HCT116 (cell line): Measurements from ENCODE around the gene UNKL. TPM values are rescaled to one million over a fixed set of nuclear protein-coding genes. Genes with fewer than 3 reads are reported as not detected.

Source experiments
- ATAC-seq: fragments of 200-7000 bp; cut with Tn5 transposase; 2 replicates; pipeline ENCODE4 v1.9.1; 2020; ENCODE audit warnings: mild to moderate bottlenecking, moderate library complexity
- BruUV-seq: library from RNA; stranded (reverse); fragments of 400-500 nt; replicated peaks from 2 replicates; lab custom pipeline; 2021; lab: Mats Ljungman, UMichigan
- CTCF ChIA-PET: fragments of 300-600 bp; sonication (Branson Sonifier 250); formaldehyde crosslinking; loops from one replicate; lab custom pipeline; 2021; ENCODE audit warnings: antibody characterized with exemption; lab: Charles Lee
- POLR2A ChIA-PET: fragments of 300-600, 350-600 bp; sonication (Branson Sonifier 250); formaldehyde crosslinking; loops from one replicate; lab custom pipeline; 2021; ENCODE audit warnings: antibody characterized with exemption; lab: Charles Lee
- RAD21 ChIA-PET, 2 experiments: fragments of 300-600 bp; sonication (Branson Sonifier 250); formaldehyde crosslinking; loops; one replicate each; lab custom pipeline; 2023; ENCODE audit warnings: low total read pairs in 2 of 2; ENCODE audit not compliant: uncharacterized antibody in 2 of 2, unreplicated experiment in 2 of 2, low non-redundant PET in 1 of 2; lab: Charles Lee
- DNase-seq: peaks from one replicate; pipeline ENCODE4 v3.0.0-alpha.2; 2010; ENCODE audit warnings: low read depth, low spot score
- H2AFZ ChIP-seq: fragments of 200-600 bp; shearing (Covaris generic), sonication (generic); 2 replicates; pipeline ENCODE4 v1.6.1; 2017; ENCODE audit warnings: low read depth, mixed run types, mixed read lengths, antibody characterized with exemption, low read length; ENCODE audit not compliant: poor library complexity, severe bottlenecking
- H3K27ac ChIP-seq: 2 replicates; pipeline ENCODE4 v1.5.1; 2012; ENCODE audit warnings: low read depth, low read length
- H3K27me3 ChIP-seq: fragments of 200-600 bp; sonication (generic); 2 replicates; pipeline ENCODE4 v1.6.1; 2016; ENCODE audit warnings: mixed run types, low read length, mixed read lengths; ENCODE audit not compliant: insufficient read depth
- H3K36me3 ChIP-seq, 2 experiments: fragments of 200-500 bp in 1 of 2; fragments of 200-600 bp in 1 of 2; sonication (Bioruptor generic) in 1 of 2; sonication (generic) in 1 of 2; 2 replicates each; pipeline versions ENCODE4 v1.5.1 to v1.6.1; 2014 to 2016; ENCODE audit warnings: low read length in 2 of 2, inconsistent platforms in 1 of 2, mixed read lengths in 1 of 2, mixed run types in 1 of 2; ENCODE audit not compliant: insufficient read depth in 2 of 2, control insufficient read depth in 1 of 2
- H3K4me1 ChIP-seq, 2 experiments: fragments of 200-600 bp in 1 of 2; sonication (generic) in 1 of 2; 2 replicates each; pipeline versions ENCODE4 v1.5.1 to v1.6.1; 2012 to 2017; ENCODE audit warnings: low read length in 2 of 2, inconsistent platforms in 1 of 2, mild to moderate bottlenecking in 1 of 2, mixed read lengths in 1 of 2, mixed run types in 1 of 2, moderate library complexity in 1 of 2; ENCODE audit not compliant: insufficient read depth in 2 of 2, control insufficient read depth in 1 of 2
- H3K4me2 ChIP-seq: fragments of 200-600 bp; sonication (generic); 2 replicates; pipeline ENCODE4 v1.6.1; 2017; ENCODE audit warnings: mixed run types, low read length, mixed read lengths
- H3K4me3 ChIP-seq, 2 experiments: fragments of 200-600 bp in 1 of 2; sonication (generic) in 1 of 2; replicated peaks in 1 of 2; 2 replicates each; pipeline ENCODE4 v1.5.1; 2011 to 2016; ENCODE audit warnings: low read length in 2 of 2, control low read depth in 1 of 2, low read depth in 1 of 2, mild to moderate bottlenecking in 1 of 2, mixed read lengths in 1 of 2, mixed run types in 1 of 2
- H3K79me2 ChIP-seq: fragments of 200-600 bp; sonication (generic); 2 replicates; pipeline ENCODE4 v1.6.1; 2017; ENCODE audit warnings: mild to moderate bottlenecking, mixed run types, low read length, moderate library complexity, mixed read lengths; ENCODE audit not compliant: insufficient read depth
- H3K9ac ChIP-seq: fragments of 200-600 bp; sonication (generic); 2 replicates; pipeline ENCODE4 v1.6.1; 2016; ENCODE audit warnings: low read length, mixed read lengths
- H3K9me2 ChIP-seq: fragments of 200-600 bp; sonication (generic), shearing (Covaris generic); 2 replicates; pipeline ENCODE4 v1.6.1; 2017; ENCODE audit warnings: mixed run types, mild to moderate bottlenecking, moderate library complexity; ENCODE audit not compliant: insufficient read depth
- H3K9me3 ChIP-seq, 2 experiments: fragments of 200-500 bp in 1 of 2; fragments of 200-600 bp in 1 of 2; sonication (Bioruptor generic) in 1 of 2; sonication (generic) in 1 of 2; 2 replicates each; pipeline ENCODE4 v1.6.1; 2014 to 2017; ENCODE audit warnings: low read length in 2 of 2, mixed read lengths in 2 of 2, inconsistent platforms in 1 of 2, low read depth in 1 of 2, mild to moderate bottlenecking in 1 of 2, mixed run types in 1 of 2, moderate library complexity in 1 of 2; ENCODE audit not compliant: control insufficient read depth in 1 of 2, insufficient read depth in 1 of 2
- H4K20me1 ChIP-seq: fragments of 200-600 bp; sonication (generic), shearing (Covaris generic); 2 replicates; pipeline ENCODE4 v1.6.1; 2017; ENCODE audit warnings: mixed run types, mild to moderate bottlenecking, moderate library complexity; ENCODE audit not compliant: insufficient read depth
- CBX3 ChIP-seq: IDR thresholded peaks from 2 replicates; pipeline ENCODE4 v1.6.1; 2012; ENCODE audit warnings: low read depth
- CEBPB ChIP-seq: IDR thresholded peaks from 2 replicates; pipeline ENCODE4 v1.6.1; 2012; ENCODE audit warnings: low read depth
- EGR1 ChIP-seq: IDR thresholded peaks from 2 replicates; pipeline ENCODE4 v1.6.1; 2012; ENCODE audit warnings: low read depth
- EZH2 ChIP-seq: fragments of 200-600 bp; sonication (generic); IDR thresholded peaks from 2 replicates; pipeline ENCODE4 v1.6.1; 2017; ENCODE audit warnings: antibody characterized with exemption, mixed run types
- EZH2phosphoT487 ChIP-seq: fragments of 200-600 bp; IDR thresholded peaks from 2 replicates; pipeline ENCODE4 v1.6.1; 2018; ENCODE audit warnings: antibody characterized with exemption, borderline replicate concordance
- FOSL1 ChIP-seq: IDR thresholded peaks from 2 replicates; pipeline ENCODE4 v1.6.1; 2012; ENCODE audit warnings: low read depth
- JUND ChIP-seq: IDR thresholded peaks from 2 replicates; pipeline ENCODE4 v1.6.1; 2012
- POLR2A ChIP-seq: IDR thresholded peaks from 2 replicates; pipeline ENCODE4 v1.7.0; 2011; ENCODE audit warnings: borderline replicate concordance; ENCODE audit not compliant: insufficient read depth, insufficient read length; ENCODE audit errors: extremely low read depth
- POLR2AphosphoS5 ChIP-seq: IDR thresholded peaks from 2 replicates; pipeline ENCODE4 v1.6.1; 2011; ENCODE audit warnings: mild to moderate bottlenecking, low read depth, low read length, moderate library complexity
- RAD21 ChIP-seq: IDR thresholded peaks from 2 replicates; pipeline ENCODE4 v1.6.1; 2012; ENCODE audit warnings: low read depth, mild to moderate bottlenecking
- SIN3A ChIP-seq: IDR thresholded peaks from 2 replicates; pipeline ENCODE4 v1.6.1; 2012; ENCODE audit warnings: low read depth
- SP1 ChIP-seq: IDR thresholded peaks from 2 replicates; pipeline ENCODE4 v1.6.1; 2012; ENCODE audit warnings: low read depth
- TCF7L2 ChIP-seq: IDR thresholded peaks from 2 replicates; pipeline ENCODE4 v1.7.0; 2011; ENCODE audit warnings: borderline replicate concordance, inconsistent platforms; ENCODE audit not compliant: insufficient read depth, insufficient read length; ENCODE audit errors: extremely low read depth
- YY1 ChIP-seq: IDR thresholded peaks from 2 replicates; pipeline ENCODE4 v1.6.1; 2011; ENCODE audit warnings: low read length, low read depth, moderate library complexity, mild to moderate bottlenecking; ENCODE audit not compliant: insufficient replicate concordance; ENCODE audit errors: extremely low read depth
- ZFX ChIP-seq: fragments of 450-650 bp; IDR thresholded peaks from 2 replicates; pipeline ENCODE4 v1.6.1; 2017
- intact Hi-C: fragments of 100-400 bp; cut with micrococcal nuclease; formaldehyde crosslinking; loops from 2 replicates; pipeline ENCODE4 v1.10.0; 2022
- total RNA-seq: library from RNA; stranded (reverse); gene quantifications from one replicate; pipeline ENCODE4 v1.2.1, GENCODE V29; 2021; ENCODE audit not compliant: unreplicated experiment
- TF ChIP-seq, protein P1 (sequence below): IDR thresholded peaks from 2 replicates; pipeline ENCODE4 v1.6.1; 2012; ENCODE audit warnings: low read depth
- TF ChIP-seq, protein P2 (sequence below): IDR thresholded peaks from 2 replicates; pipeline ENCODE4 v1.6.1; 2011; ENCODE audit warnings: mild to moderate bottlenecking, low read length, moderate library complexity; ENCODE audit not compliant: insufficient replicate concordance; ENCODE audit errors: extremely low read depth
- TF ChIP-seq, protein P3 (sequence below), 3 experiments: fragments of 200-600 bp in 1 of 3; sonication (generic) in 1 of 3; IDR thresholded peaks in 2 of 3; conservative IDR thresholded peaks in 1 of 3; 2 replicates each; pipeline ENCODE4 v1.5.1; 2012 to 2017; ENCODE audit warnings: low read depth in 2 of 3, low read length in 2 of 3, antibody characterized with exemption in 1 of 3, borderline replicate concordance in 1 of 3, control low read depth in 1 of 3, mild to moderate bottlenecking in 1 of 3, mixed read lengths in 1 of 3, mixed run types in 1 of 3, moderate library complexity in 1 of 3; ENCODE audit not compliant: insufficient read depth in 1 of 3
- TF ChIP-seq, protein P4 (sequence below): IDR thresholded peaks from 2 replicates; pipeline ENCODE4 v1.6.1; 2012

The UNKL gene
- total RNA-seq, 1 experiment from 2014 or later: 24.9 TPM

DNA sequence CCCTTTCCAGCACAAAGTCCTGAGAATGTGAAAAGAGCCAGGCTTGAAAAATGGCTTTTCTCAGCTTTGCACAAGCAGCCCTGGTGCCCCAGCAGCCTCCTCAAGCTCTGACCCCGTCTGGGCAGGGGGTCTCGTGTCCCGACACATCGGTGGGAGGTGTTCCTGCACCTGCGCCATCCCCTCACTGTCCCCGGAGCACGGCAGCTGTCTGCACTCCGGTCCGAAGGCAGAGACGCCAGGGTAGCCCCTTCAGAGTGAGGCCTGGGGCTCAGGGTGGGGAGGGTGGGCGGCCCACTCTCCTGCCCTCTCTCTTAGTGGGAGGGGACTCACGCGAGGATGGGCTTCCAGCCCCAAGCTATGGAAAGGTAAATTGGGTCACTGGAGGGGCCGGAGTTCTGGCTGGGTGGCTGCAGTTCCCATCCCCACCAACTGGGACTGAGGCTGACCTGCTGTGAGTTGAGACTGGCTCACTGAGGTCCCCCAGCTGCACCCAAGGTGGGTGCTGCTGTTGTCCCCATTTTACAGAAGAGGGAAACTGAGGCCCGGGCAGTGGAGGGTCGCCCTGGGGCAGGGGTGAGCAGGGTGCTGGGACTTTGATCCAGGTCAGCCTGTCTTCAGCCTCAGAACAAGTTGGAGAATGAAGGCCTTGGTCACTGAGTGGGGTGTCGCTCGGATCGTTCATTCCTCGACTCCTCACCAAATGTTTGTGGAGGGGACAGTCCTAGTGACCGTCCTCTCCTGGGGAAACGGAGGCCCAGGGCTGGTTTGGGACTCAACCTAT lies 83.4 kb downstream of the UNKL start:
- Histone ChIP-seq H3K36me3 (no peaks in the 10 kb centered on the region), H3K9me3 (no peaks in the 10 kb centered on the region; a peak in 1 of 4 replicates), H2AFZ (no peak overlapping the region), H3K27me3 (no peaks in the 10 kb centered on the region), H3K9me2 (no peaks in the 10 kb centered on the region), H3K4me2 (peak overlapping the region; percentile 55), H3K27ac (peak overlapping the region; percentile 44; the same call in 1 of the 2 replicates), H3K79me2 (no peaks in the 10 kb centered on the region), H3K4me1 (peaks cover 15 to 30% of the 10 kb centered on the region in 2 experiments; a peak in 3 of 4 replicates), H3K9ac (peak overlapping the region; percentile 2; the same call in 1 of the 2 replicates), H4K20me1 (no peaks in the 10 kb centered on the region), H3K4me3 (no peak overlapping the region; a peak in 1 of 4 replicates)
- no TSS peak for BruUV-seq
- ChIA-PET POLR2A (interaction anchor here (1.0 kb wide), 1 partner anchor 22 kb away, joined by 3 read pairs; no protein-coding TSS in a partner anchor), RAD21 (no interaction called here), CTCF (interaction anchor here (0.7 kb wide), 1 partner anchor 49 kb away, joined by 4 read pairs; no protein-coding TSS in a partner anchor)
- DNase-seq: no peak
- peak; percentile 3; the same call in 1 of the 2 replicates for ATAC-seq
- intact Hi-C loops: no loop called here
- TF ChIP-seq ZFX (no peak), JUND (no peak), EZH2 (no peak), TCF7L2 (no peak), CBX3 (no peak), EZH2phosphoT487 (no peak), RAD21 (no peak), POLR2A (no peak), FOSL1 (no peak), SIN3A (no peak), POLR2AphosphoS5 (no peak), SP1 (no peak), YY1 (no peak), CEBPB (no peak), EGR1 (no peak)
- TF ChIP-seq, protein P1, sequence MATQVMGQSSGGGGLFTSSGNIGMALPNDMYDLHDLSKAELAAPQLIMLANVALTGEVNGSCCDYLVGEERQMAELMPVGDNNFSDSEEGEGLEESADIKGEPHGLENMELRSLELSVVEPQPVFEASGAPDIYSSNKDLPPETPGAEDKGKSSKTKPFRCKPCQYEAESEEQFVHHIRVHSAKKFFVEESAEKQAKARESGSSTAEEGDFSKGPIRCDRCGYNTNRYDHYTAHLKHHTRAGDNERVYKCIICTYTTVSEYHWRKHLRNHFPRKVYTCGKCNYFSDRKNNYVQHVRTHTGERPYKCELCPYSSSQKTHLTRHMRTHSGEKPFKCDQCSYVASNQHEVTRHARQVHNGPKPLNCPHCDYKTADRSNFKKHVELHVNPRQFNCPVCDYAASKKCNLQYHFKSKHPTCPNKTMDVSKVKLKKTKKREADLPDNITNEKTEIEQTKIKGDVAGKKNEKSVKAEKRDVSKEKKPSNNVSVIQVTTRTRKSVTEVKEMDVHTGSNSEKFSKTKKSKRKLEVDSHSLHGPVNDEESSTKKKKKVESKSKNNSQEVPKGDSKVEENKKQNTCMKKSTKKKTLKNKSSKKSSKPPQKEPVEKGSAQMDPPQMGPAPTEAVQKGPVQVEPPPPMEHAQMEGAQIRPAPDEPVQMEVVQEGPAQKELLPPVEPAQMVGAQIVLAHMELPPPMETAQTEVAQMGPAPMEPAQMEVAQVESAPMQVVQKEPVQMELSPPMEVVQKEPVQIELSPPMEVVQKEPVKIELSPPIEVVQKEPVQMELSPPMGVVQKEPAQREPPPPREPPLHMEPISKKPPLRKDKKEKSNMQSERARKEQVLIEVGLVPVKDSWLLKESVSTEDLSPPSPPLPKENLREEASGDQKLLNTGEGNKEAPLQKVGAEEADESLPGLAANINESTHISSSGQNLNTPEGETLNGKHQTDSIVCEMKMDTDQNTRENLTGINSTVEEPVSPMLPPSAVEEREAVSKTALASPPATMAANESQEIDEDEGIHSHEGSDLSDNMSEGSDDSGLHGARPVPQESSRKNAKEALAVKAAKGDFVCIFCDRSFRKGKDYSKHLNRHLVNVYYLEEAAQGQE: no peak
- TF ChIP-seq, protein P2, sequence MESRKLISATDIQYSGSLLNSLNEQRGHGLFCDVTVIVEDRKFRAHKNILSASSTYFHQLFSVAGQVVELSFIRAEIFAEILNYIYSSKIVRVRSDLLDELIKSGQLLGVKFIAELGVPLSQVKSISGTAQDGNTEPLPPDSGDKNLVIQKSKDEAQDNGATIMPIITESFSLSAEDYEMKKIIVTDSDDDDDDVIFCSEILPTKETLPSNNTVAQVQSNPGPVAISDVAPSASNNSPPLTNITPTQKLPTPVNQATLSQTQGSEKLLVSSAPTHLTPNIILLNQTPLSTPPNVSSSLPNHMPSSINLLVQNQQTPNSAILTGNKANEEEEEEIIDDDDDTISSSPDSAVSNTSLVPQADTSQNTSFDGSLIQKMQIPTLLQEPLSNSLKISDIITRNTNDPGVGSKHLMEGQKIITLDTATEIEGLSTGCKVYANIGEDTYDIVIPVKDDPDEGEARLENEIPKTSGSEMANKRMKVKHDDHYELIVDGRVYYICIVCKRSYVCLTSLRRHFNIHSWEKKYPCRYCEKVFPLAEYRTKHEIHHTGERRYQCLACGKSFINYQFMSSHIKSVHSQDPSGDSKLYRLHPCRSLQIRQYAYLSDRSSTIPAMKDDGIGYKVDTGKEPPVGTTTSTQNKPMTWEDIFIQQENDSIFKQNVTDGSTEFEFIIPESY: no peak
- TF ChIP-seq, protein P3, sequence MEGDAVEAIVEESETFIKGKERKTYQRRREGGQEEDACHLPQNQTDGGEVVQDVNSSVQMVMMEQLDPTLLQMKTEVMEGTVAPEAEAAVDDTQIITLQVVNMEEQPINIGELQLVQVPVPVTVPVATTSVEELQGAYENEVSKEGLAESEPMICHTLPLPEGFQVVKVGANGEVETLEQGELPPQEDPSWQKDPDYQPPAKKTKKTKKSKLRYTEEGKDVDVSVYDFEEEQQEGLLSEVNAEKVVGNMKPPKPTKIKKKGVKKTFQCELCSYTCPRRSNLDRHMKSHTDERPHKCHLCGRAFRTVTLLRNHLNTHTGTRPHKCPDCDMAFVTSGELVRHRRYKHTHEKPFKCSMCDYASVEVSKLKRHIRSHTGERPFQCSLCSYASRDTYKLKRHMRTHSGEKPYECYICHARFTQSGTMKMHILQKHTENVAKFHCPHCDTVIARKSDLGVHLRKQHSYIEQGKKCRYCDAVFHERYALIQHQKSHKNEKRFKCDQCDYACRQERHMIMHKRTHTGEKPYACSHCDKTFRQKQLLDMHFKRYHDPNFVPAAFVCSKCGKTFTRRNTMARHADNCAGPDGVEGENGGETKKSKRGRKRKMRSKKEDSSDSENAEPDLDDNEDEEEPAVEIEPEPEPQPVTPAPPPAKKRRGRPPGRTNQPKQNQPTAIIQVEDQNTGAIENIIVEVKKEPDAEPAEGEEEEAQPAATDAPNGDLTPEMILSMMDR (IDR thresholded peaks at IDR 0.05 in 2 of 3, conservative IDR thresholded peaks at IDR 0.05 in 1 of 3; ENCODE audit: borderline replicate concordance in 1 of 3, insufficient read depth in 1 of 3, low read depth in 2 of 3, low read length in 2 of 3): no peak
- TF ChIP-seq, protein P4, sequence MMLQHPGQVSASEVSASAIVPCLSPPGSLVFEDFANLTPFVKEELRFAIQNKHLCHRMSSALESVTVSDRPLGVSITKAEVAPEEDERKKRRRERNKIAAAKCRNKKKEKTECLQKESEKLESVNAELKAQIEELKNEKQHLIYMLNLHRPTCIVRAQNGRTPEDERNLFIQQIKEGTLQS: no peak
